GM18520 (cell line): ENCODE measurements around the gene SLC17A9.

Experiments
- ATAC-seq: cut with Tn5 transposase; IDR thresholded peaks from one replicate; pipeline ENCODE4 v1.9.1; 2021; ENCODE audit not compliant: unreplicated experiment

The SLC17A9 gene

GRCh38 chr20:62980380-62980960 lies 28.0 kb downstream of the SLC17A9 start:
- ATAC-seq, result no peak

- ATAC-seq, result no peak
Measured at GRCh38 chr20:62980970-62981369, 28.5 kb downstream of the SLC17A9 start.

GRCh38 chr20:62982124-62983075 lies 29.9 kb downstream of the SLC17A9 start:
- no peak for ATAC-seq

GRCh38 chr20:62983210-62983609 lies 30.7 kb downstream of the SLC17A9 start:
- ATAC-seq, result no peak

GRCh38 chr20:62984666-62985443 lies 32.3 kb downstream of the SLC17A9 start:
- ATAC-seq, result no peak

- no peak for ATAC-seq
Measured at GRCh38 chr20:62985444-62985778, 32.9 kb downstream of the SLC17A9 start.

- no peak for ATAC-seq
Measured at GRCh38 chr20:62986257-62986800, 33.8 kb downstream of the SLC17A9 start.

GRCh38 chr20:62987114-62987513 lies 34.6 kb downstream of the SLC17A9 start:
- ATAC-seq, result no peak

GRCh38 chr20:62989201-62989601 lies 36.7 kb downstream of the SLC17A9 start:
- ATAC-seq, result no peak

GRCh38 chr20:62990306-62990825 lies 37.9 kb downstream of the SLC17A9 start:
- no peak for ATAC-seq

GRCh38 chr20:62991196-62991807 lies 38.8 kb downstream of the SLC17A9 start:
- ATAC-seq, result no peak

GRCh38 chr20:62991863-62992262 lies 39.4 kb downstream of the SLC17A9 start:
- no peak for ATAC-seq

- ATAC-seq, result no peak
Measured at GRCh38 chr20:62993856-62994494, 41.5 kb downstream of the SLC17A9 start.

GRCh38 chr20:62994869-62995281 lies 42.4 kb downstream of the SLC17A9 start:
- ATAC-seq, result no peak

- ATAC-seq, result no peak
Measured at GRCh38 chr20:62995481-62995880, 43.0 kb downstream of the SLC17A9 start.

GRCh38 chr20:62995898-62996595 lies 43.5 kb downstream of the SLC17A9 start:
- ATAC-seq, result no peak

- ATAC-seq, result no peak
Measured at GRCh38 chr20:62996596-62996982, 44.1 kb downstream of the SLC17A9 start.

GRCh38 chr20:62997417-62998035 lies 45.0 kb downstream of the SLC17A9 start:
- no peak for ATAC-seq

GRCh38 chr20:62998449-62998848 lies 45.9 kb downstream of the SLC17A9 start:
- ATAC-seq, result no peak
